Natural killer cell (primary cell): Measurements from ENCODE around the gene EEF2K. TPM values are rescaled to one million over a fixed set of nuclear protein-coding genes. Genes with fewer than 3 reads are reported as not detected.

Experiments
- ATAC-seq, 3 donors: fragments of 150-1000 bp in 2 of 3; fragments of 200-7000 bp in 1 of 3; cut with Tn5 transposase; 1 replicate in 1 of 3; 2 replicates in 2 of 3; pipeline ENCODE4 v1.10.0; 2021; ENCODE audit warnings: mild to moderate bottlenecking in 2 of 3, moderate library complexity in 2 of 3
- DNase-seq, 2 donors: peaks; one replicate each; pipeline versions ENCODE4 v3.0.0 to v3.0.0-alpha.2; 2013 to 2021; ENCODE audit warnings: mixed read lengths in 1 of 2
- H3K27ac ChIP-seq: one replicate; pipeline ENCODE4 v1.5.1; 2013; ENCODE audit warnings: mild to moderate bottlenecking, low read length
- H3K27me3 ChIP-seq: one replicate; pipeline ENCODE4 v1.6.1; 2013; ENCODE audit warnings: low read length; ENCODE audit not compliant: control insufficient read depth, insufficient read depth
- H3K36me3 ChIP-seq: one replicate; pipeline ENCODE4 v1.6.1; 2013; ENCODE audit warnings: low read length; ENCODE audit not compliant: control insufficient read depth, insufficient read depth
- H3K4me1 ChIP-seq: one replicate; pipeline ENCODE4 v1.6.1; 2013; ENCODE audit warnings: low read length; ENCODE audit not compliant: control insufficient read depth, insufficient read depth
- H3K4me3 ChIP-seq: one replicate; pipeline ENCODE4 v1.5.1; 2013; ENCODE audit warnings: low read length
- H3K9me3 ChIP-seq: one replicate; pipeline ENCODE4 v1.6.1; 2013; ENCODE audit warnings: low read length; ENCODE audit not compliant: control insufficient read depth, insufficient read depth
- H3K27ac Mint-ChIP-seq, 2 donors: one replicate each; pipeline ENCODE4 v1.8.0; 2022; ENCODE audit warnings: mild to moderate bottlenecking in 2 of 2, mixed read lengths in 2 of 2, moderate library complexity in 1 of 2
- H3K27me3 Mint-ChIP-seq, 2 donors: one replicate each; pipeline ENCODE4 v1.8.0; 2022; ENCODE audit warnings: low read depth in 2 of 2, mixed read lengths in 2 of 2
- H3K36me3 Mint-ChIP-seq: one replicate; pipeline ENCODE4 v1.8.0; 2022; ENCODE audit warnings: mixed read lengths
- H3K4me1 Mint-ChIP-seq, 2 donors: one replicate each; pipeline ENCODE4 v1.8.0; 2022; ENCODE audit warnings: mixed read lengths in 2 of 2
- H3K4me3 Mint-ChIP-seq: one replicate; pipeline ENCODE4 v1.8.0; 2022; ENCODE audit warnings: mild to moderate bottlenecking, moderate library complexity, mixed read lengths
- H3K9me3 Mint-ChIP-seq, 2 donors: one replicate each; pipeline ENCODE4 v1.8.0; 2022; ENCODE audit warnings: mixed read lengths in 2 of 2
- WGBS: methylation state at CpG from one replicate; pipeline ENCODE4 v1.1.7; 2013; ENCODE audit warnings: missing lambda C conversion rate; ENCODE audit not compliant: insufficient coverage; 5-methylcytosine and 5-hydroxymethylcytosine counted together
- intact Hi-C: fragments of 100-400 bp; cut with micrococcal nuclease; formaldehyde crosslinking; loops from one replicate; pipeline ENCODE4 v1.14.2; 2022
- total RNA-seq, 4 donors: library from RNA; stranded (reverse); fragments of 120-200 nt in 1 of 4; gene quantifications; one replicate each; pipeline versions ENCODE4 v1.2.3 to v1.2.4, GENCODE V29; 2013 to 2022
- TF ChIP-seq, protein P1 (sequence below): fragments of 200-600 bp; IDR thresholded peaks from one replicate; pipeline ENCODE4 v1.8.0; 2022; ENCODE audit warnings: antibody characterized with exemption

Gene EEF2K
- total RNA-seq, 3 donors from 2014 or later (not counting 1 experiment from before 2014, with no cell fraction given): 12.6 to 33.5 (median 22.9) TPM

DNA sequence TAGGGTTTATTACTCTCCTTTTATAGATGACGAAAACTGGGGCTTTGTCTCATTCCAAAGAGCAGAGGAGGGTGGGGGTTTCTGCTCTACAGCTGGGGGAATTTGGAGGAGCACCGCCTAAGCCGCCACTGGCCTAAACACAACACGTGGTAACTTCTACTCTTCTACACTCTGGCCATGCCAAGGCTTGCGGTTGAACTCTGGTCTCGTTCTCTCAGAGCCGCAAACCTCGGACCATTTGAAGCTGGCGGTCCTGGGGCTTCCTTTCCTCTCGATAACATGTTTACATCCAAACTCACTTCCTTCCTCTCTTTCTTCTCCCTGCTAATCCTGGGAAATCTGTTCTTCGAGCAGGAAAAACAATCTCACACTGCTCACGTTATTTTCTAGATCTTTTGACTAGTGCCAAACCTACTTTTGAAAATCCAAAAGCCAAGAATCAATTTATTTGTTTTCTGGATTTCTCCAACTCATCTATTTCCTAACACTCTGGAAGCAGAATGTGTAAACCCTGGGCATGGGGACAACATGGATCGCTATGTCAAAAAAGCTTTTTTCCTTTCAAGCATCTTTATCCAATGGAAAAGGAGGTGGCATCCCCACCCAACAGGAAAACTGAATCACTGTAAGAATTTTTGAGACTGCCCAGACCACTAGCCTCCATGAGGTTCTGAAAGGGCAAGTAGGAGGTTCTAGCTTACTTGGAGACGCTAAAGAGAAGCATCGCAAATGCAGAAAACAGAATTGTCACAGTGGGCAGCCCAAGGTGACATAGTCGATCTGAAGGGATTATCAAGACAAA is 13.6 kb upstream of the EEF2K start:
- Mint-ChIP-seq H3K36me3 (no peaks in the 10 kb centered on the region), H3K27ac (peak overlapping the region; percentile 91 to 98), H3K4me3 (peak overlapping the region; percentile 94), H3K9me3 (peaks cover 0 to 3% of the 10 kb centered on the region in 2 donors), H3K27me3 (no peaks in the 10 kb centered on the region), H3K4me1 (peaks cover 64 to 83% of the 10 kb centered on the region in 2 donors)
- DNase-seq (peak; percentile 83 to 95), ATAC-seq (peak; percentile 20 to 35 (median 30))
- TF ChIP-seq, protein P1, sequence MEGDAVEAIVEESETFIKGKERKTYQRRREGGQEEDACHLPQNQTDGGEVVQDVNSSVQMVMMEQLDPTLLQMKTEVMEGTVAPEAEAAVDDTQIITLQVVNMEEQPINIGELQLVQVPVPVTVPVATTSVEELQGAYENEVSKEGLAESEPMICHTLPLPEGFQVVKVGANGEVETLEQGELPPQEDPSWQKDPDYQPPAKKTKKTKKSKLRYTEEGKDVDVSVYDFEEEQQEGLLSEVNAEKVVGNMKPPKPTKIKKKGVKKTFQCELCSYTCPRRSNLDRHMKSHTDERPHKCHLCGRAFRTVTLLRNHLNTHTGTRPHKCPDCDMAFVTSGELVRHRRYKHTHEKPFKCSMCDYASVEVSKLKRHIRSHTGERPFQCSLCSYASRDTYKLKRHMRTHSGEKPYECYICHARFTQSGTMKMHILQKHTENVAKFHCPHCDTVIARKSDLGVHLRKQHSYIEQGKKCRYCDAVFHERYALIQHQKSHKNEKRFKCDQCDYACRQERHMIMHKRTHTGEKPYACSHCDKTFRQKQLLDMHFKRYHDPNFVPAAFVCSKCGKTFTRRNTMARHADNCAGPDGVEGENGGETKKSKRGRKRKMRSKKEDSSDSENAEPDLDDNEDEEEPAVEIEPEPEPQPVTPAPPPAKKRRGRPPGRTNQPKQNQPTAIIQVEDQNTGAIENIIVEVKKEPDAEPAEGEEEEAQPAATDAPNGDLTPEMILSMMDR: no peak
- intact Hi-C loops: loop anchor here (5.0 kb wide), 2 partner anchors 545 to 595 kb away; partner anchors contain the start of gene METTL9
- Histone ChIP-seq H3K27ac (peak overlapping the region; percentile 99), H3K27me3 (no peaks in the 10 kb centered on the region), H3K36me3 (no peaks in the 10 kb centered on the region), H3K4me1 (peaks cover 69% of the 10 kb centered on the region), H3K9me3 (no peaks in the 10 kb centered on the region), H3K4me3 (peak overlapping the region; percentile 43)
- 15% methylated on average over 15 of the region's 16 CpGs for WGBS

DNA sequence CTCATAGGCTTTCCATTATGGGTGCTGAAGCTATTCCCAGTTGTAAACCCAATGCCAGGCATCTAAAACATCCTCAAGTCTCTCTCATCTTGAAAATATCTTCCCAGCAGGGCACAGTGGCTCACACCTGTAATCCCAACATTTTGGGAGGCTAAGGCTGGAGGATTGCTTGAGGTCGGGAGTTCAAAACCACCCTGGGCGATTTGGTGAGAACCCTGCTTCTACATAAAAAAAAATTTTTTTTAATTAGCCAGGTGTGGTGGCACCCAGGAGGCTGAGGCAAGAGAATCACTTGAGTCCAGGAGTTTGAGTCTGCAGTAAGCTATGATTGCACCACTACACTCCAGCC is 13.0 kb upstream of the EEF2K start:
- intact Hi-C loops: loop anchor here (5.0 kb wide), 2 partner anchors 546 to 596 kb away; partner anchors contain the start of gene METTL9
- Histone ChIP-seq H3K36me3 (no peaks in the 10 kb centered on the region), H3K9me3 (no peaks in the 10 kb centered on the region), H3K27ac (peak overlapping the region; percentile 99), H3K27me3 (no peaks in the 10 kb centered on the region), H3K4me1 (peaks cover 69% of the 10 kb centered on the region), H3K4me3 (no peak overlapping the region)
- WGBS: 82% methylated on average over 2 of the region's 2 CpGs
- H3K4me3 Mint-ChIP-seq: no peak overlapping the region
- H3K4me1 Mint-ChIP-seq: peaks cover 62 to 81% of the 10 kb centered on the region in 2 donors
- TF ChIP-seq, protein P1: no peak
- peak overlapping the region; percentile 91 to 98 for H3K27ac Mint-ChIP-seq
- H3K36me3 Mint-ChIP-seq: no peaks in the 10 kb centered on the region
- no peaks in the 10 kb centered on the region for H3K27me3 Mint-ChIP-seq
- H3K9me3 Mint-ChIP-seq: peaks cover 0 to 3% of the 10 kb centered on the region in 2 donors
- no peak for DNase-seq
- ATAC-seq: no peak

DNA sequence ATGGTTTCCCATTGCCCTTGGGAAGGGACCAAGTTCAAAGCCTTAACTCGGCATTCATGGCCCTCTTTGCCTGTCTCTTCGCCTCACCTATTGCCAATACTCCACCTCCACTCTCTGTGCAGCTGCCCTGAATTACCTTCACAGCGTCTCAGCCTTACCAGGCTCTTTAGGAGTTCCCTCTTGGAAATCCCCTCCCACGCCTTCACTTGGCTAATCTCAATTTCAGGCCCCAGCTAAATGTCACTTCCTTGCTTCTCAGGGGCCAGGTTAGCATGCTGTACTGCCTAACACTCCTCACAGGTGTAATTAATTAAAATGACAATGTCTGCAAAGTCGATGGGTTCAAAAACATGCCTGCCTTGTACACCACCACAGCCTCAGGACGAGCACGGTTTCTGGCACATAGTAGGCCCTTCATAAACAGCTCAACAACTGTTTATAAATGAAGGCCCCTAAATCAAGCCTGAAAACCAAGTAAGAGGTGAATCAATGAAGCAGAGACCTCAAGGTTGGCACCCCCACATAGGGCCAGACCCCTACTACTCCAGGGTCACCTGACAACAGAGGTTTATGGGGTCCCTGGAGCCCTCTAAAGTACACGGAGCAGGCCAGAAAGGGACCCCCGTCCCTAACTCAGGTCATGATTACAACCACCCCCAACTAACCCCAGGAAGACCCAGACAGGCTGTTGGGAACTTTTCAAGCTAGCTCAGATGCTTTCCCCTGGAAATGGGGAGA is 11.2 kb upstream of the EEF2K start:
- ATAC-seq: no peak
- no peaks in the 10 kb centered on the region for H3K36me3 ChIP-seq
- Mint-ChIP-seq H3K4me3 (peak overlapping the region; percentile 89), H3K27me3 (no peaks in the 10 kb centered on the region), H3K27ac (peak overlapping the region; percentile 91 to 95), H3K9me3 (peaks cover 0 to 3% of the 10 kb centered on the region in 2 donors), H3K36me3 (no peaks in the 10 kb centered on the region), H3K4me1 (peaks cover 44 to 63% of the 10 kb centered on the region in 2 donors)
- H3K27ac ChIP-seq: peak overlapping the region; percentile 59
- peaks cover 51% of the 10 kb centered on the region for H3K4me1 ChIP-seq
- H3K9me3 ChIP-seq: no peaks in the 10 kb centered on the region
- TF ChIP-seq, protein P1: no peak
- WGBS: 82% methylated on average over 9 of the region's 9 CpGs
- intact Hi-C loops: loop anchor here (1.0 to 5.0 kb wide), 4 partner anchors 11 to 598 kb away; partner anchors contain the start of genes EEF2K, METTL9 and POLR3E
- no peaks in the 10 kb centered on the region for H3K27me3 ChIP-seq
- no peak overlapping the region for H3K4me3 ChIP-seq
- DNase-seq: peak in 1 of 2 donors; percentile 80
